ENCODE data around the gene APBB2. TPM values are rescaled to one million over a fixed set of nuclear protein-coding genes. Genes with fewer than 3 reads are reported as not detected.

APBB2 gene
- total RNA-seq, 2 experiments from 2014 or later, result 0.22 TPM; not detected in 1

DNA sequence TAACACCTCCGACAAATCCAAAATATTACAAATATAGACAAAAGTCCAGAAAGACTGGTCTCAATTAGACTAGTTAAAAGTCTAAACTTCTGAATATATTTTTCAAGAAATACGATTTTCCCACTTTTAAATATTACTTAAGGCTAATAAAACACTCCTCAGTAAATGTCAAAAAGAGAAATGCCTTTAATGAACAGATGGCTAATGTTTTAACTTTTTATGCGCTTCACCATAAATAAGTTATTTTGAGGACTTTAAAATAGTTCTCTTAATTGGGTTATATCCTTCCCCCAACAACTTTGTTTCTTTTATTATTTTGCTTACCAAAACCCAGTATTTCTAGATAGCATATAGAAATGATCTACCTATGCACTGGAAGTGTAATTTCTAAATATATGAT, 201.4 kb downstream of the APBB2 start:
- POLR2A ChIA-PET, result no interaction called here
- Mint-ChIP-seq H3K36me3 (ENCODE audit: low read depth) (no peaks in the 10 kb centered on the region), H3K4me1 (ENCODE audit: low read depth) (no peaks in the 10 kb centered on the region), H3K9me3 (no peaks in the 10 kb centered on the region), H3K27ac (no peak overlapping the region), H3K4me3 (no peak overlapping the region), H3K27me3 (peaks cover 9% of the 10 kb centered on the region)
- Histone ChIP-seq H3K27me3 (ENCODE audit: control insufficient read depth in 1 of 2, insufficient read depth in 2 of 2, low read length in 2 of 2) (peaks cover 0 to 7% of the 10 kb centered on the region in 2 experiments), H3K4me3 (ENCODE audit: low read length) (no peak overlapping the region), H3K9me3 (ENCODE audit: control insufficient read depth in 1 of 2, insufficient read depth in 1 of 2, low read length in 2 of 2) (no peaks in the 10 kb centered on the region), H3K27ac (ENCODE audit: low read depth in 1 of 2, low read length in 2 of 2) (no peak overlapping the region), H3K4me1 (ENCODE audit: insufficient read depth, low read length) (no peaks in the 10 kb centered on the region), H3K36me3 (ENCODE audit: insufficient read depth, low read length) (no peaks in the 10 kb centered on the region)
- DNase-seq, result no peak
- no peak for ATAC-seq (ENCODE audit: poor library complexity)
- TF ChIP-seq, protein P1, sequence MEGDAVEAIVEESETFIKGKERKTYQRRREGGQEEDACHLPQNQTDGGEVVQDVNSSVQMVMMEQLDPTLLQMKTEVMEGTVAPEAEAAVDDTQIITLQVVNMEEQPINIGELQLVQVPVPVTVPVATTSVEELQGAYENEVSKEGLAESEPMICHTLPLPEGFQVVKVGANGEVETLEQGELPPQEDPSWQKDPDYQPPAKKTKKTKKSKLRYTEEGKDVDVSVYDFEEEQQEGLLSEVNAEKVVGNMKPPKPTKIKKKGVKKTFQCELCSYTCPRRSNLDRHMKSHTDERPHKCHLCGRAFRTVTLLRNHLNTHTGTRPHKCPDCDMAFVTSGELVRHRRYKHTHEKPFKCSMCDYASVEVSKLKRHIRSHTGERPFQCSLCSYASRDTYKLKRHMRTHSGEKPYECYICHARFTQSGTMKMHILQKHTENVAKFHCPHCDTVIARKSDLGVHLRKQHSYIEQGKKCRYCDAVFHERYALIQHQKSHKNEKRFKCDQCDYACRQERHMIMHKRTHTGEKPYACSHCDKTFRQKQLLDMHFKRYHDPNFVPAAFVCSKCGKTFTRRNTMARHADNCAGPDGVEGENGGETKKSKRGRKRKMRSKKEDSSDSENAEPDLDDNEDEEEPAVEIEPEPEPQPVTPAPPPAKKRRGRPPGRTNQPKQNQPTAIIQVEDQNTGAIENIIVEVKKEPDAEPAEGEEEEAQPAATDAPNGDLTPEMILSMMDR (IDR thresholded peaks at IDR 0.05), result no peak
- CTCF ChIA-PET, result interaction anchor here (1.1 kb wide), 1 partner anchor 10 kb away, joined by 3 read pairs; no protein-coding TSS in a partner anchor
- intact Hi-C loops (cut with DNase I, micrococcal nuclease), result no loop called here

DNA sequence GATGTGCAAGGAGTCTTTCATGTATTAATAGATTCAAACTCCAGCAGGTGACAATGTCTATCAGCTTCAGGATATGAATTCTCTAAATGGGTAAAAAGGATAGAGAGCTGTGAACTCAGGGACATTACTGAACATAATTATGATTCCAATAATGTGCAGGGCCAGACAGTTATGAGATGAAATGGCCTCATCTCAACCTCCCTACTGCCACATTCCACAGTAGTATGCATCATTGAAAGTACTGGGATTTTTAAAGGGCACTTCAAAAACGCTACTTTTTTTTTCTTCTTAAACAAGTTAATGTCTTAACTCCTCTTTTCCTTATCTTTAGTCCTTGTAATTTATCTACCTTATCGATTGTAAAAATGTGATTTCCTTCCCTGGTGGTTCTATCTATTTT, 202.0 kb downstream of the APBB2 start:
- CTCF ChIA-PET, result interaction anchor here (1.1 kb wide), 1 partner anchor 10 kb away, joined by 3 read pairs; no protein-coding TSS in a partner anchor
- Mint-ChIP-seq H3K9me3 (no peaks in the 10 kb centered on the region), H3K27ac (no peak overlapping the region), H3K4me3 (no peak overlapping the region), H3K27me3 (peaks cover 9% of the 10 kb centered on the region), H3K4me1 (ENCODE audit: low read depth) (no peaks in the 10 kb centered on the region), H3K36me3 (ENCODE audit: low read depth) (no peaks in the 10 kb centered on the region)
- POLR2A ChIA-PET, result no interaction called here
- TF ChIP-seq, protein P1 (IDR thresholded peaks at IDR 0.05), result no peak
- no peak overlapping the region for H3K27ac ChIP-seq (ENCODE audit: low read depth in 1 of 2, low read length in 2 of 2)
- DNase-seq, result no peak
- ATAC-seq (ENCODE audit: poor library complexity), result no peak
- H3K4me3 ChIP-seq (ENCODE audit: low read length), result no peak overlapping the region
- no peaks in the 10 kb centered on the region for H3K36me3 ChIP-seq (ENCODE audit: insufficient read depth, low read length)
- peaks cover 0 to 3% of the 10 kb centered on the region in 2 experiments for H3K27me3 ChIP-seq (ENCODE audit: control insufficient read depth in 1 of 2, insufficient read depth in 2 of 2, low read length in 2 of 2)
- no peaks in the 10 kb centered on the region for H3K9me3 ChIP-seq (ENCODE audit: control insufficient read depth in 1 of 2, insufficient read depth in 1 of 2, low read length in 2 of 2)
- intact Hi-C loops (cut with DNase I, micrococcal nuclease), result no loop called here
- no peaks in the 10 kb centered on the region for H3K4me1 ChIP-seq (ENCODE audit: insufficient read depth, low read length)

DNA sequence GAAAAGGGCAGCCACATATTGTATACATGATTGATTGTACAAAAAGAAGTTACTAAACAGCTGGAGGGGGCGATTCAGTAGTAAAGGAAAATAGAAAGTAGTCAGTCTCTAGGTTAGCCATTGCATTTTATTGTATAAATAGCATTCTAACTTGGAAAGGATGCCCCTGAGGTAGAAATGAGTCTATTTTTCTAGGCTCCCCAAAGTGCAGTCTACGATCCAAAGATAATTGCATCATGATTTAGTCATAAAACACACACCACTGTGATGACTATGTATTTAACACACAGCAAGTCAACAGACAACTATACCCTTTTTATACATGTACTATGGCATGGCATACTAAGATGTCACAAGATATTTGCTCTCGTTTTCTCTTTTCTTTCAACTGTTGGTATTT, 204.9 kb downstream of the APBB2 start:
- POLR2A ChIA-PET, result no interaction called here
- Histone ChIP-seq H3K27ac (ENCODE audit: low read depth in 1 of 2, low read length in 2 of 2) (no peak overlapping the region), H3K4me1 (ENCODE audit: insufficient read depth, low read length) (no peaks in the 10 kb centered on the region), H3K36me3 (ENCODE audit: insufficient read depth, low read length) (no peaks in the 10 kb centered on the region), H3K9me3 (ENCODE audit: control insufficient read depth in 1 of 2, insufficient read depth in 1 of 2, low read length in 2 of 2) (peaks cover 0 to 3% of the 10 kb centered on the region in 2 experiments), H3K4me3 (ENCODE audit: low read length) (no peak overlapping the region), H3K27me3 (ENCODE audit: control insufficient read depth in 1 of 2, insufficient read depth in 2 of 2, low read length in 2 of 2) (no peaks in the 10 kb centered on the region)
- H3K9me3 Mint-ChIP-seq, result no peaks in the 10 kb centered on the region
- intact Hi-C loops (cut with DNase I, micrococcal nuclease), result no loop called here
- peaks cover 5% of the 10 kb centered on the region for H3K27me3 Mint-ChIP-seq
- DNase-seq, result no peak
- H3K27ac Mint-ChIP-seq, result no peak overlapping the region
- no peaks in the 10 kb centered on the region for H3K4me1 Mint-ChIP-seq (ENCODE audit: low read depth)
- H3K4me3 Mint-ChIP-seq, result no peak overlapping the region
- CTCF ChIA-PET, result no interaction called here
- H3K36me3 Mint-ChIP-seq (ENCODE audit: low read depth), result no peaks in the 10 kb centered on the region
- TF ChIP-seq, protein P1 (IDR thresholded peaks at IDR 0.05), result no peak
- no peak for ATAC-seq (ENCODE audit: poor library complexity)
